Transverse colon (tissue), 3 donors: ENCODE results near the gene PAX8.

ENCODE experiments used
- EP300 ChIP-seq: sonication (generic); formaldehyde crosslinking; IDR thresholded peaks from one replicate; pipeline ENCODE4 v1.6.1; 2017; ENCODE audit warnings: antibody characterized with exemption, low read depth
- POLR2AphosphoS5 ChIP-seq, 3 donors: sonication (generic); formaldehyde crosslinking; IDR thresholded peaks; one replicate each; pipeline ENCODE4 v1.6.1; 2016; ENCODE audit warnings: antibody characterized with exemption in 3 of 3

GRCh38 chr2:113202305-113203216 is 76.2 kb downstream of the PAX8 start:
- TF ChIP-seq POLR2AphosphoS5 (IDR thresholded peaks at IDR 0.05) = no peak
- TF ChIP-seq EP300 = no peak
